ENCODE results near the gene PTPRQ. TPM values are rescaled to one million over a fixed set of nuclear protein-coding genes. Genes with fewer than 3 reads are reported as not detected.

Gene PTPRQ
- total RNA-seq, 1 experiment from 2014 or later = not detected

- TF ChIP-seq ATF1 (CRISPR knock-in tag; IDR thresholded peaks at IDR 0.05) = no peak
- no peak for TF ChIP-seq MYBL2 (CRISPR knock-in tag; IDR thresholded peaks at IDR 0.05)
- no peak for TF ChIP-seq JUN (CRISPR knock-in tag; IDR thresholded peaks at IDR 0.05)
- no peak for TF ChIP-seq ZBTB21 (CRISPR knock-in tag; IDR thresholded peaks at IDR 0.05; ENCODE audit: borderline replicate concordance)
- no peak for TF ChIP-seq GABPB1 (CRISPR knock-in tag; IDR thresholded peaks at IDR 0.05)
- no peak for TF ChIP-seq E2F5 (CRISPR knock-in tag; IDR thresholded peaks at IDR 0.05)
- no peak for TF ChIP-seq ATF2 (CRISPR knock-in tag; IDR thresholded peaks at IDR 0.05; ENCODE audit: borderline replicate concordance, low read depth)
Observed at GRCh38 chr12:80702889-80703805, 259.1 kb downstream of the PTPRQ start (continued).

GRCh38 chr12:80704420-80704819 lies 260.4 kb downstream of the PTPRQ start:
- ATAC-seq = no peak
- CTCF ChIA-PET = no interaction called here
- Mint-ChIP-seq H3K4me3 (no peak overlapping the region), H3K4me1 (peaks cover 39% of the 10 kb centered on the region), H3K36me3 (no peaks in the 10 kb centered on the region), H3K9me3 (no peaks in the 10 kb centered on the region), H3K27me3 (ENCODE audit: low read depth) (peaks cover 70% of the 10 kb centered on the region), H3K27ac (no peak overlapping the region)
- DNase-seq (ENCODE audit: low spot score) = no peak
- POLR2A ChIA-PET = no interaction called here
- TF ChIP-seq STAT6 (CRISPR knock-in tag; conservative IDR thresholded peaks at IDR 0.05; ENCODE audit: low read depth) = no peak
- TF ChIP-seq OVOL2 (CRISPR knock-in tag; IDR thresholded peaks at IDR 0.05; ENCODE audit: borderline replicate concordance) = no peak
- no peak for TF ChIP-seq CBFB (CRISPR knock-in tag; IDR thresholded peaks at IDR 0.05; ENCODE audit: low read depth)
- no peak for TF ChIP-seq PRDM15 (CRISPR knock-in tag; IDR thresholded peaks at IDR 0.05)
- TF ChIP-seq PRRX2 (CRISPR knock-in tag; IDR thresholded peaks at IDR 0.05) = no peak
- TF ChIP-seq CDX4 (CRISPR knock-in tag; IDR thresholded peaks at IDR 0.05; ENCODE audit: borderline replicate concordance) = no peak
- no peak for TF ChIP-seq AR (CRISPR knock-in tag; IDR thresholded peaks at IDR 0.05)
- no peak for TF ChIP-seq NFE2L1 (CRISPR knock-in tag; IDR thresholded peaks at IDR 0.05)
- TF ChIP-seq NR1H2 (CRISPR knock-in tag; IDR thresholded peaks at IDR 0.05) = no peak
- TF ChIP-seq ZNF232 (CRISPR knock-in tag; IDR thresholded peaks at IDR 0.05) = no peak
